NB4 (cell line): Measurements from ENCODE around the gene TET2.

Source experiments
- DNase-seq: peaks from one replicate; pipeline ENCODE4 v3.0.0; 2010; ENCODE audit warnings: low read depth
- H3K4me3 ChIP-seq: one replicate; pipeline ENCODE4 v1.5.1; 2011; ENCODE audit warnings: mild to moderate bottlenecking, low read depth, low read length, moderate library complexity
- MYC ChIP-seq: IDR thresholded peaks from 2 replicates; pipeline ENCODE4 v1.6.1; 2011; ENCODE audit warnings: low read depth, low read length
- POLR2A ChIP-seq: IDR thresholded peaks from 2 replicates; pipeline ENCODE4 v1.6.1; 2011; ENCODE audit warnings: mild to moderate bottlenecking; ENCODE audit not compliant: insufficient read length; ENCODE audit errors: extremely low read depth
- TF ChIP-seq, protein P1 (sequence below): IDR thresholded peaks from 2 replicates; pipeline ENCODE4 v1.6.1; 2011; ENCODE audit warnings: low read depth, low read length
- TF ChIP-seq, protein P2 (sequence below): IDR thresholded peaks from one replicate; pipeline ENCODE4 v1.5.1; 2012; ENCODE audit warnings: low read depth, low read length

TET2 gene

DNA sequence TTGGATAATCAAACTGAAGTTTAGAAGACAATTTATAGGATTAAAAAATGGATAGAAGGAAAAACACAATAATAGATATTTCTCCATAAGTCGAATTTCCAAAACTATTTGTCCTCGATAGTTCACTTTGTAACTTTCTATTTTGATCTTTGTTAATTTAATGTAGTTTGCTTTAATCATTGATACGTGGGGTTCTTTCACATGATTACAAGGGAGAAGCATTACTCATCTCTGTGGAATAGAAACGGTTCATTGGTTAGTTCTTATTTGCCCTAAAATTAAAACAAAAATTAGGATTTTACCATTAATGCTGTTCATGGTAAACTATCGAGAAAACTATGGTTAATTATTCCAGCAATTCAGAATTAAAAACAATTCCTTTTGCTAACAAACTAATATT lies 2.1 kb downstream of the TET2 start:
- TF ChIP-seq, protein P1, sequence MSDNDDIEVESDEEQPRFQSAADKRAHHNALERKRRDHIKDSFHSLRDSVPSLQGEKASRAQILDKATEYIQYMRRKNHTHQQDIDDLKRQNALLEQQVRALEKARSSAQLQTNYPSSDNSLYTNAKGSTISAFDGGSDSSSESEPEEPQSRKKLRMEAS: no peak
- TF ChIP-seq POLR2A: no peak
- TF ChIP-seq, protein P2, sequence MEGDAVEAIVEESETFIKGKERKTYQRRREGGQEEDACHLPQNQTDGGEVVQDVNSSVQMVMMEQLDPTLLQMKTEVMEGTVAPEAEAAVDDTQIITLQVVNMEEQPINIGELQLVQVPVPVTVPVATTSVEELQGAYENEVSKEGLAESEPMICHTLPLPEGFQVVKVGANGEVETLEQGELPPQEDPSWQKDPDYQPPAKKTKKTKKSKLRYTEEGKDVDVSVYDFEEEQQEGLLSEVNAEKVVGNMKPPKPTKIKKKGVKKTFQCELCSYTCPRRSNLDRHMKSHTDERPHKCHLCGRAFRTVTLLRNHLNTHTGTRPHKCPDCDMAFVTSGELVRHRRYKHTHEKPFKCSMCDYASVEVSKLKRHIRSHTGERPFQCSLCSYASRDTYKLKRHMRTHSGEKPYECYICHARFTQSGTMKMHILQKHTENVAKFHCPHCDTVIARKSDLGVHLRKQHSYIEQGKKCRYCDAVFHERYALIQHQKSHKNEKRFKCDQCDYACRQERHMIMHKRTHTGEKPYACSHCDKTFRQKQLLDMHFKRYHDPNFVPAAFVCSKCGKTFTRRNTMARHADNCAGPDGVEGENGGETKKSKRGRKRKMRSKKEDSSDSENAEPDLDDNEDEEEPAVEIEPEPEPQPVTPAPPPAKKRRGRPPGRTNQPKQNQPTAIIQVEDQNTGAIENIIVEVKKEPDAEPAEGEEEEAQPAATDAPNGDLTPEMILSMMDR: no peak
- no peak for TF ChIP-seq MYC
- DNase-seq: no peak
- H3K4me3 ChIP-seq: peak overlapping the region; percentile 99

DNA sequence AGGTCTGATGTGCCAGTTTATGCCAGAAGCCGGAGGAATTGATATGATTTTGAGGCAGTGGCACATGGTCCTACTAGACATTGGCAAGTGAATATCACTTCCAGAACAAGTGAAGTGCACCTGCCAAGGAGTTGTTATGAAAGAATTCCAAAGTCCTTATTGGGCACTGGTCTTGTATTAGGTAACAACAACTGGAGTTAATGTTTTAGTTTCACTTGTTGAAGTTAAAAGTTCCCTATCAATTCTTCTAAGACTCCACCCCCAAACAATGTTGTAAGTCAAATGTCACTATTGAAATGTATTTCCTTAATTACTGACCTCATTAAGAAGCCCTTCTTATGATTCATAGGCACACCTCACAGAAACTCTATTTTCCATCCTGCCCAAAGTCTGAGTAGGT lies 3.1 kb downstream of the TET2 start:
- DNase-seq: peak; percentile 10
- H3K4me3 ChIP-seq: peak overlapping the region; percentile 99
- TF ChIP-seq, protein P1: no peak
- no peak for TF ChIP-seq POLR2A
- TF ChIP-seq MYC: no peak

DNA sequence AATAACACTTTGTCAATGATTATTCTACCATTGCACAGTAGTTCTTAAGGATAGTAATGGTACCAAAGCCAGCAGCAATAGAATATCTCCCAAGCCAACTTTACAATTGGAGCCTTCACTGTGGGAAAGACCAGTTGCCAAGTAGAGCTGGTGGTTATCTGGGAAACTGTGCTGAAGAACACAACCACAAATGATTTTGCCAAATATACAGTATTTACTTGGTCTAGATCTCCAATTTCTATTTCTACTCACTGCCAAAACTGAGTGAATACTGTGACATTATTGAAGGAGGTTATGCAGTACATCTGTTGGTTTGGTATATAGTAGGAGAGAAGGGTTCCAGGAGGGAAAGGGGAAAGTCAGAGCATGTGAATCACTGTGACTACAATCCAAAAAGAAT lies 3.8 kb downstream of the TET2 start:
- no peak for DNase-seq
- no peak overlapping the region for H3K4me3 ChIP-seq
- TF ChIP-seq, protein P2: no peak

DNA sequence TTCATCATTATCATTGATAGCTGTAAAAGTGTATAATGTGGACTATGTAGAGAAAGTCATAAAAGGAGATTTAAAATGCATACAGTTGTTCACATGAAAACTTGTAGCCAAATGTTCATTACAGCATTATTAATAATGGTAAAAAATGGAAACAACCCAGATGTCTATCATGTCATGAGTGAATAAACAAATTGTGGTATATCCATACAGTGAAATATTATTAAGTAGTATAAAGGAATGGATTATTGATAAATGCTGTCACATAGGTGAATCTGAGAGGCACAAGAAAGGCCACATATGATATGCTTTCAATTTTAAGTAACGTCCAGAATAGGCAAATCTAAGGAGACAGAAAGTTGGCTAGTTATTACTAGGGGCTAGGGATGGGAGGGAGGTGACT lies 7.1 kb downstream of the TET2 start:
- no peak overlapping the region for H3K4me3 ChIP-seq
- DNase-seq: no peak
- TF ChIP-seq, protein P1: no peak
- TF ChIP-seq POLR2A (no peak), MYC (no peak)
- TF ChIP-seq, protein P2: no peak

DNA sequence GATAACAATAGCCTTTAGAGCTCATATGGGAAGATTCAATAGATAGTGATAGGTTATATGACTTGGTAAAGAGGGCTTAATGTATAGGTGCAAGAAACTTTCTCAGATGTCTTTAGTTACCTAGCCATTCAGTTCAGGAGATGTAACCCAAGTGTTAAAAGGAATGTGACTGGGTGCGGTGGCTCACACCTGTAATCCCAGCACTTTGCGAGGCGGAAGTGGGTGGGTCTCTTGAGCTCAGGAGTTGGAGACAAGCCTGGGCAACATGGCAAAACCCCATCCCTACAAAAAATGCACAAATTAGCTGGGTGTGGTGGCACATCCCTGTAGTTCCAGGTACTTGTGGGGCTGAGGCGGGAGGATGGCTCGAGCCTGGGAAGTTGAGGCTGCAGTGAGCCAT lies 7.9 kb downstream of the TET2 start:
- no peak overlapping the region for H3K4me3 ChIP-seq
- TF ChIP-seq, protein P1: no peak
- TF ChIP-seq, protein P2: no peak
- TF ChIP-seq POLR2A (no peak), MYC (no peak)
- no peak for DNase-seq

DNA sequence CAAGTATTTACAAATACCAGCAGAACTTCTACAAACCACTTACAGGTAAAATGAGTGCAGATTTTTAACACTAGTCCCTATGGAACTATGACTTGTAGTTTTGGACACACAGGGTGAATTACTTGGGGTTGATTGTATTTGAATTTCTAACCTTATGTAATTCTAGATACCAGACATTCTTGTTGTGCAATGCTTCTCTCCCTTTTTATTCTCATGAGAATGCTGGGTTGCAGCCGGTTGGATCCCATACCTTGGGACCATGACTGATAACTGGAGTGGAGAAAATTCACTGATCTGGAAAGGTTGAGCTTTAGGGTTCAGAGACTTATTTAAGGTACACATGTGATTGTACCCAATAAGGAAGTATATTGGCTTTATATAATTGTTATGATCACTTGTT lies 8.8 kb downstream of the TET2 start:
- DNase-seq: no peak
- H3K4me3 ChIP-seq: no peak overlapping the region
- TF ChIP-seq MYC (no peak), POLR2A (no peak)
- TF ChIP-seq, protein P2: no peak
- TF ChIP-seq, protein P1: no peak
